ENCODE data around the gene ABHD10.

Gene ABHD10

DNA sequence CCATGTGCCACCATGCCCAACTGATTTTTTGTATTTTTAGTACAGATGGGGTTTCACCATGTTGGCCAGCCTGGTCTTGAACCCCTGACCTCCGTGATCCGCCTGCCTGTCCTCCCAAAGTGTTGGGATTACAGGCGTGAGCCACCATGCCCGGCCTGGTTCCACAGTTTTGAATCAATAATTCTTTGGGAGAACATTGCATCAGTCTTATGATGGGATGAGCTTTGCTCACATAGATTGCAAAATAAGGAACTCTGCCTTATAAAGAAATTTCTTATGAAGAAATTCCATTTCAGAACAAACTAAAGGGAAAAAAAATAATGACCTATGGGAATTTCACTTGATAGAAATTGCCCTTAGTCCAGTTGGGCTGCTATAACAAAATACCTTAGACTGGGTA is 39.9 kb downstream of the ABHD10 start:
- TF ChIP-seq YY1 (IDR thresholded peaks at IDR 0.05; ENCODE audit: low read depth) (no peak), FOXM1 (IDR thresholded peaks at IDR 0.05; ENCODE audit: borderline replicate concordance, low read depth) (no peak), TAF1 (IDR thresholded peaks at IDR 0.05; ENCODE audit: low read depth) (no peak), MAX (IDR thresholded peaks at IDR 0.05) (no peak), EGR1 (IDR thresholded peaks at IDR 0.05) (no peak), TCF12 (IDR thresholded peaks at IDR 0.05; ENCODE audit: low read depth) (no peak), EP300 (IDR thresholded peaks at IDR 0.05; ENCODE audit: borderline replicate concordance) (no peak), CEBPB (IDR thresholded peaks at IDR 0.05) (no peak), NFIC (IDR thresholded peaks at IDR 0.05) (no peak), CREB1 (IDR thresholded peaks at IDR 0.05; ENCODE audit: low read depth) (no peak), ZBTB7A (IDR thresholded peaks at IDR 0.05; ENCODE audit: low read depth) (no peak), RAD21 (IDR thresholded peaks at IDR 0.05; ENCODE audit: low read depth) (no peak), TEAD4 (IDR thresholded peaks at IDR 0.05) (no peak)
- TF ChIP-seq, protein P1, sequence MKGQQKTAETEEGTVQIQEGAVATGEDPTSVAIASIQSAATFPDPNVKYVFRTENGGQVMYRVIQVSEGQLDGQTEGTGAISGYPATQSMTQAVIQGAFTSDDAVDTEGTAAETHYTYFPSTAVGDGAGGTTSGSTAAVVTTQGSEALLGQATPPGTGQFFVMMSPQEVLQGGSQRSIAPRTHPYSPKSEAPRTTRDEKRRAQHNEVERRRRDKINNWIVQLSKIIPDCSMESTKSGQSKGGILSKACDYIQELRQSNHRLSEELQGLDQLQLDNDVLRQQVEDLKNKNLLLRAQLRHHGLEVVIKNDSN (IDR thresholded peaks at IDR 0.05), result no peak
- TF ChIP-seq, protein P2, sequence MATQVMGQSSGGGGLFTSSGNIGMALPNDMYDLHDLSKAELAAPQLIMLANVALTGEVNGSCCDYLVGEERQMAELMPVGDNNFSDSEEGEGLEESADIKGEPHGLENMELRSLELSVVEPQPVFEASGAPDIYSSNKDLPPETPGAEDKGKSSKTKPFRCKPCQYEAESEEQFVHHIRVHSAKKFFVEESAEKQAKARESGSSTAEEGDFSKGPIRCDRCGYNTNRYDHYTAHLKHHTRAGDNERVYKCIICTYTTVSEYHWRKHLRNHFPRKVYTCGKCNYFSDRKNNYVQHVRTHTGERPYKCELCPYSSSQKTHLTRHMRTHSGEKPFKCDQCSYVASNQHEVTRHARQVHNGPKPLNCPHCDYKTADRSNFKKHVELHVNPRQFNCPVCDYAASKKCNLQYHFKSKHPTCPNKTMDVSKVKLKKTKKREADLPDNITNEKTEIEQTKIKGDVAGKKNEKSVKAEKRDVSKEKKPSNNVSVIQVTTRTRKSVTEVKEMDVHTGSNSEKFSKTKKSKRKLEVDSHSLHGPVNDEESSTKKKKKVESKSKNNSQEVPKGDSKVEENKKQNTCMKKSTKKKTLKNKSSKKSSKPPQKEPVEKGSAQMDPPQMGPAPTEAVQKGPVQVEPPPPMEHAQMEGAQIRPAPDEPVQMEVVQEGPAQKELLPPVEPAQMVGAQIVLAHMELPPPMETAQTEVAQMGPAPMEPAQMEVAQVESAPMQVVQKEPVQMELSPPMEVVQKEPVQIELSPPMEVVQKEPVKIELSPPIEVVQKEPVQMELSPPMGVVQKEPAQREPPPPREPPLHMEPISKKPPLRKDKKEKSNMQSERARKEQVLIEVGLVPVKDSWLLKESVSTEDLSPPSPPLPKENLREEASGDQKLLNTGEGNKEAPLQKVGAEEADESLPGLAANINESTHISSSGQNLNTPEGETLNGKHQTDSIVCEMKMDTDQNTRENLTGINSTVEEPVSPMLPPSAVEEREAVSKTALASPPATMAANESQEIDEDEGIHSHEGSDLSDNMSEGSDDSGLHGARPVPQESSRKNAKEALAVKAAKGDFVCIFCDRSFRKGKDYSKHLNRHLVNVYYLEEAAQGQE (IDR thresholded peaks at IDR 0.05; ENCODE audit: low read depth), result no peak

GRCh38 chr3:112019716-112020115 is 40.9 kb downstream of the ABHD10 start:
- TF ChIP-seq FOXM1 (IDR thresholded peaks at IDR 0.05; ENCODE audit: borderline replicate concordance, low read depth), result no peak
- TF ChIP-seq, protein P1 (IDR thresholded peaks at IDR 0.05), result no peak
- TF ChIP-seq EGR1 (IDR thresholded peaks at IDR 0.05), result no peak
- TF ChIP-seq YY1 (IDR thresholded peaks at IDR 0.05; ENCODE audit: low read depth), result no peak
- TF ChIP-seq, protein P2 (IDR thresholded peaks at IDR 0.05; ENCODE audit: low read depth), result no peak
- TF ChIP-seq TAF1 (IDR thresholded peaks at IDR 0.05; ENCODE audit: low read depth), result no peak
- TF ChIP-seq MAX (IDR thresholded peaks at IDR 0.05), result no peak
- no peak for TF ChIP-seq CREB1 (IDR thresholded peaks at IDR 0.05; ENCODE audit: low read depth)
- no peak for TF ChIP-seq ZBTB7A (IDR thresholded peaks at IDR 0.05; ENCODE audit: low read depth)
- TF ChIP-seq TCF12 (IDR thresholded peaks at IDR 0.05; ENCODE audit: low read depth), result no peak
- TF ChIP-seq CEBPB (IDR thresholded peaks at IDR 0.05), result no peak
- no peak for TF ChIP-seq RAD21 (IDR thresholded peaks at IDR 0.05; ENCODE audit: low read depth)
- no peak for TF ChIP-seq NFIC (IDR thresholded peaks at IDR 0.05)
- no peak for TF ChIP-seq EP300 (IDR thresholded peaks at IDR 0.05; ENCODE audit: borderline replicate concordance)
- TF ChIP-seq TEAD4 (IDR thresholded peaks at IDR 0.05), result no peak

GRCh38 chr3:112020674-112021085 is 41.9 kb downstream of the ABHD10 start:
- TF ChIP-seq EGR1 (IDR thresholded peaks at IDR 0.05) (no peak), NFIC (IDR thresholded peaks at IDR 0.05) (no peak), CREB1 (IDR thresholded peaks at IDR 0.05; ENCODE audit: low read depth) (no peak), TAF1 (IDR thresholded peaks at IDR 0.05; ENCODE audit: low read depth) (no peak), YY1 (IDR thresholded peaks at IDR 0.05; ENCODE audit: low read depth) (no peak), FOXM1 (IDR thresholded peaks at IDR 0.05; ENCODE audit: borderline replicate concordance, low read depth) (no peak), MAX (IDR thresholded peaks at IDR 0.05) (no peak), TCF12 (IDR thresholded peaks at IDR 0.05; ENCODE audit: low read depth) (no peak), RAD21 (IDR thresholded peaks at IDR 0.05; ENCODE audit: low read depth) (no peak), CEBPB (IDR thresholded peaks at IDR 0.05) (no peak), EP300 (IDR thresholded peaks at IDR 0.05; ENCODE audit: borderline replicate concordance) (no peak), ZBTB7A (IDR thresholded peaks at IDR 0.05; ENCODE audit: low read depth) (no peak), TEAD4 (IDR thresholded peaks at IDR 0.05) (no peak)
- TF ChIP-seq, protein P2 (IDR thresholded peaks at IDR 0.05; ENCODE audit: low read depth), result no peak
- TF ChIP-seq, protein P1 (IDR thresholded peaks at IDR 0.05), result no peak
